Measurements from ENCODE around the gene TMEM94.
A peak's percentile ranks its signal among the peaks of the same experiment; 100 is the strongest.

The TMEM94 gene

DNA sequence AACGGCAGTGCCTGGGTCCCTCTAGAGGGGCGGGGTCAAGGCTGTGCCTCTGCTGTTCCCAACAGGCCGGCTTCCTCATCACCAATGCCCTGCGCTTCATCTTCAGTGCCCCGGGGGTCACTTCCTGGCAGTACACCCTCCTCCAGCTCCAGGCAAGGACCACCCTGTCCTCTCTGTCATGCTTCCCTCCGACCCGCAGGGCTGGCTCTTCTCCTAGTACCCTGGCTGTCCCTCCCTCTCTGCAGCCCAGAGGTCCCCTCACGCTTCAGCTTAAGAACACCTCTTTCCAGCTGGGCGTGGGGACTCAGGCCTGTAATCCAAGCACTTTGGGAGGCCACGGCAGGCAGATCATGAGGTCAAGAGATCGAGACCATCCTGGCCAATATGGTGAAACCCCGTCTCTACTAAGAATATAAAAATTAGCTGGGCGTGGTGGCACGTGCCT lies 33.1 kb downstream of the TMEM94 start:
- H3K27me3 Mint-ChIP-seq: no peaks in the 10 kb centered on the region

GRCh38 chr17:75490173-75490743 lies 33.8 kb downstream of the TMEM94 start:
- H3K27ac Mint-ChIP-seq: no peak overlapping the region
- intact Hi-C loops (cut with micrococcal nuclease): no loop called here
- peaks cover 41% of the 10 kb centered on the region for H3K4me1 Mint-ChIP-seq (ENCODE audit: low read depth)
- H3K36me3 Mint-ChIP-seq (ENCODE audit: low read depth): peaks cover 76% of the 10 kb centered on the region
- H3K27me3 Mint-ChIP-seq: no peaks in the 10 kb centered on the region
- H3K9me3 Mint-ChIP-seq: no peaks in the 10 kb centered on the region
- no peak overlapping the region for H3K4me3 Mint-ChIP-seq

More for the DNA sequence above, 33.1 kb downstream of the TMEM94 start:
- Mint-ChIP-seq H3K4me3 (no peak overlapping the region), H3K4me1 (ENCODE audit: low read depth) (peaks cover 46% of the 10 kb centered on the region), H3K9me3 (no peaks in the 10 kb centered on the region), H3K27ac (peak overlapping the region; percentile 92), H3K36me3 (ENCODE audit: low read depth) (peaks cover 69% of the 10 kb centered on the region)
- intact Hi-C loops (cut with micrococcal nuclease): no loop called here

- no peaks in the 10 kb centered on the region for H3K9me3 Mint-ChIP-seq
- peaks cover 32% of the 10 kb centered on the region for H3K4me1 Mint-ChIP-seq (ENCODE audit: low read depth)
- intact Hi-C loops (cut with micrococcal nuclease): no loop called here
- no peak overlapping the region for H3K27ac Mint-ChIP-seq
- H3K27me3 Mint-ChIP-seq: no peaks in the 10 kb centered on the region
- peaks cover 81% of the 10 kb centered on the region for H3K36me3 Mint-ChIP-seq (ENCODE audit: low read depth)
- H3K4me3 Mint-ChIP-seq: no peak overlapping the region
Observed at GRCh38 chr17:75490953-75491649, 34.7 kb downstream of the TMEM94 start.

DNA sequence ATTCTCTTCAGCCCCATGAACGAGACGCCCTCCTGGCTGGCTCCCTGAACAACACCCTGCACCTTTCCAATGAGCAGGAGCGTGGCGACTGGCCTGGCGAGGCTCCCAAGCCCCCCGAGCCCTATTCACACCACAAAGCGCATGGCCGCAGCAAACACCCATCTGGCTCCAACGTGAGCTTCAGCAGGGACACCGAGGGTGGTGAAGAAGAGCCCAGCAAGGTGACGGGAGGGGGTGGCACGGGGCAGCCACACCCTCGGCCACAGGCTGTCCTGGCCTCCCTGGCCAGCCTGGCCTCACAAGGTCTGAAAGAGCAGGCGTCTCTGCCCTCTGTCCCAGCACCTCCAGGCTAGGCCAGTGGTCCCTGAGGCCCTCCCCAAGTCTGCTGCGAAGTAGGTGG lies 35.2 kb downstream of the TMEM94 start:
- no peak overlapping the region for H3K27ac Mint-ChIP-seq
- H3K4me1 Mint-ChIP-seq (ENCODE audit: low read depth): peaks cover 27% of the 10 kb centered on the region
- H3K4me3 Mint-ChIP-seq: no peak overlapping the region
- no peaks in the 10 kb centered on the region for H3K27me3 Mint-ChIP-seq
- no peaks in the 10 kb centered on the region for H3K9me3 Mint-ChIP-seq
- intact Hi-C loops (cut with micrococcal nuclease): no loop called here
- H3K36me3 Mint-ChIP-seq (ENCODE audit: low read depth): peaks cover 82% of the 10 kb centered on the region

DNA sequence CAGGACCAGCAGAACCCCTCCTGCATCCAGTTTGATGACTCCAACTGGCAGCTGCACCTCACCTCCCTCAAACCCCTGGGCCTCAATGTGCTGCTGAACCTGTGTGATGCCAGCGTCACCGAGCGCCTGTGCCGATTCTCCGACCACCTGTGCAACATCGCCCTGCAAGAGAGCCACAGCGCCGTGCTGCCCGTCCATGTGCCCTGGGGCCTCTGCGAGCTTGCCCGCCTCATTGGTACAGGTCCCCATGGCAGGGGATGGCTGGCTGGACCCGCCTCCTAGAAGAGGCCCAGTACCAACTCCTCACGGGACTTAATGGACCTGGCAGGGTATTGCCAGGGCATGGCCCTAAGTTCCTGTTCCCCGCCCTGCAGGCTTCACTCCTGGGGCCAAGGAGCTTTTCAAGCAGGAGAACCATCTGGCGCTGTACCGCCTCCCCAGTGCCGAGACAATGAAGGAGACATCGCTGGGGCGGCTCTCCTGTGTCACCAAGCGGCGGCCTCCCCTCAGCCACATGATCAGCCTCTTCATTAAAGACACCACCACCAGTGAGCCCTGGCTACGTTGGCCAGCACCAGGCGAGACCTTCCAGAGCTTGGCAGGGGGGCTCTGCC lies 36.2 kb downstream of the TMEM94 start:
- peaks cover 91% of the 10 kb centered on the region for H3K36me3 Mint-ChIP-seq (ENCODE audit: low read depth)
- no peak overlapping the region for H3K27ac Mint-ChIP-seq
- H3K4me1 Mint-ChIP-seq (ENCODE audit: low read depth): peaks cover 17% of the 10 kb centered on the region
- no peaks in the 10 kb centered on the region for H3K9me3 Mint-ChIP-seq
- H3K4me3 Mint-ChIP-seq: no peak overlapping the region
- no peaks in the 10 kb centered on the region for H3K27me3 Mint-ChIP-seq
- intact Hi-C loops (cut with micrococcal nuclease): no loop called here

GRCh38 chr17:75493476-75494129 lies 37.2 kb downstream of the TMEM94 start:
- Mint-ChIP-seq H3K27me3 (no peaks in the 10 kb centered on the region), H3K27ac (no peak overlapping the region), H3K4me3 (no peak overlapping the region), H3K4me1 (ENCODE audit: low read depth) (peaks cover 7% of the 10 kb centered on the region), H3K9me3 (no peaks in the 10 kb centered on the region), H3K36me3 (ENCODE audit: low read depth) (peaks cover 100% of the 10 kb centered on the region)
- intact Hi-C loops (cut with micrococcal nuclease): no loop called here

DNA sequence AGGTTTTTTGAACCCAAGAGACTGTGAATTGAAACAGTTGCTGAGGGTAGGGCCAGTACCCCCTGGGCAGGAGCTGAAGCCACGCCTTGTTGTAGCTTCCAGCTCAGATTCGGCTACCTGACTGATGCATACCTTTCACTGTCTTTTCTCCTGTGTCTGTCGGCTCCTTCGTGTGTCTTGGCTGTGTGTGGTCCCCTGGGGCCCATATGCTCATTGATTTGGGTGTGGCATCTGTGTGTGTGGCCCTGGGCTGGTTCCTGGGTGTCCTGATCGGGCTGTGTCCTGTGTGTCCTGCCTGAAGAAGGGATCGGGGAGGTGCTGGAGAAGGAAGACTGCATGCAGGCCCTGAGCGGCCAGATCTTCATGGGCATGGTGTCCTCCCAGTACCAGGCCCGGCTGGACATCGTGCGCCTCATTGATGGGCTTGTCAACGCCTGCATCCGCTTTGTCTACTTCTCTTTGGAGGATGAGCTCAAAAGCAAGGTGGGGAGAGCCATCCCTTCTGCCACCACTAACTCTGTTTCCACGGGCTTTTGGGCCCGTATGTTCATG lies 38.0 kb downstream of the TMEM94 start:
- intact Hi-C loops (cut with micrococcal nuclease): no loop called here
- Mint-ChIP-seq H3K36me3 (ENCODE audit: low read depth) (peaks cover 100% of the 10 kb centered on the region), H3K9me3 (no peaks in the 10 kb centered on the region), H3K27me3 (no peaks in the 10 kb centered on the region), H3K27ac (no peak overlapping the region), H3K4me3 (no peak overlapping the region), H3K4me1 (ENCODE audit: low read depth) (peaks cover 4% of the 10 kb centered on the region)

DNA sequence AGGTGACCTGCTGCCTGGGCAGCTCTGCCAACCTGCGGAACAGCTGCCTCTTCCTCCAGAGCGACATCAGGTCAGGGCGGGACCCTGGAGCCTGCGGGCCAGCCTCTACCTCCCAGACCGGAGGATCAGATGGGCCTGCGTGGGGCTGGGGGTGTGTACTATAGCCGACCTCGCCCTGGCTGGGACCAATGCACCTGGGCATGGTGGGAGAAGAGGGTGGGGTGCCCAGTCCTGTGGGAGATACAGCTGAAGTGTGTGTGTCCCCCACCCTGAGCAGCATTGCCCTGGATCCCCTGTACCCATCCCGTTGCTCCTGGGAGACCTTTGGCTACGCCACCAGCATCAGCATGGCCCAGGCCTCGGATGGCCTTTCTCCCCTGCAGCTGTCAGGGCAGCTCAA lies 39.6 kb downstream of the TMEM94 start:
- intact Hi-C loops (cut with micrococcal nuclease): no loop called here
- Mint-ChIP-seq H3K27ac (no peak overlapping the region), H3K4me1 (ENCODE audit: low read depth) (no peaks in the 10 kb centered on the region), H3K4me3 (no peak overlapping the region), H3K27me3 (no peaks in the 10 kb centered on the region), H3K9me3 (no peaks in the 10 kb centered on the region), H3K36me3 (ENCODE audit: low read depth) (peaks cover 98% of the 10 kb centered on the region)

DNA sequence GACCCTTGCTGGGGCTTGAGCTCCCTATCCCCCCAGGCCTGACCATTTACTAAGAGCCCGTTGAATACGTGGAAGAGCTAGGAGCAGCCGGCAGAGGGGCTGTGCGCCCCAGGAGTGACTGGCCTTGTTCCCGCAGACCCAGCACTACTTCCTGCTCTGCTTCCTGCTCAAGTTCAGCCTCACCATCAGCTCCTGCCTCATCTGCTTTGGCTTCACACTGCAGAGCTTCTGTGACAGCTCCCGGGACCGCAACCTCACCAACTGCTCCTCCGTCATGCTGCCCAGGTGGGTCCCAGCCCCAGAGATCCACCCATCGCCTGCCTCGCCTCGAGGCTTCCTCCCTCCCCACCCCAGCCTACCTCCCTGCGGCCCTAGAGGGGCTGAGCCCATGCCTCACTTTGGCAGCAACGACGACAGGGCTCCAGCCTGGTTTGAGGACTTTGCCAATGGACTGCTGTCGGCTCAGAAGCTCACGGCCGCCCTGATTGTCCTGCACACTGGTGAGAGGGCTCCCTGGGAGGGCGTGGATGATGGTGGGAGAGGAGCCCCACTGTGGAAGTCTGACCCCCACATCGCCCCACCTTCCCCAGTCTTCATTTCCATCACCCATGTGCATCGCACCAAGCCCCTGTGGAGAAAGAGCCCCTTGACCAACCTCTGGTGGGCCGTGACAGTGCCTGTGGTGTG lies 41.7 kb downstream of the TMEM94 start:
- peaks cover 76% of the 10 kb centered on the region for H3K36me3 Mint-ChIP-seq (ENCODE audit: low read depth)
- H3K27me3 Mint-ChIP-seq: no peaks in the 10 kb centered on the region
- no peak overlapping the region for H3K27ac Mint-ChIP-seq
- no peak overlapping the region for H3K4me3 Mint-ChIP-seq
- H3K4me1 Mint-ChIP-seq (ENCODE audit: low read depth): no peaks in the 10 kb centered on the region
- intact Hi-C loops (cut with micrococcal nuclease): no loop called here
- no peaks in the 10 kb centered on the region for H3K9me3 Mint-ChIP-seq

DNA sequence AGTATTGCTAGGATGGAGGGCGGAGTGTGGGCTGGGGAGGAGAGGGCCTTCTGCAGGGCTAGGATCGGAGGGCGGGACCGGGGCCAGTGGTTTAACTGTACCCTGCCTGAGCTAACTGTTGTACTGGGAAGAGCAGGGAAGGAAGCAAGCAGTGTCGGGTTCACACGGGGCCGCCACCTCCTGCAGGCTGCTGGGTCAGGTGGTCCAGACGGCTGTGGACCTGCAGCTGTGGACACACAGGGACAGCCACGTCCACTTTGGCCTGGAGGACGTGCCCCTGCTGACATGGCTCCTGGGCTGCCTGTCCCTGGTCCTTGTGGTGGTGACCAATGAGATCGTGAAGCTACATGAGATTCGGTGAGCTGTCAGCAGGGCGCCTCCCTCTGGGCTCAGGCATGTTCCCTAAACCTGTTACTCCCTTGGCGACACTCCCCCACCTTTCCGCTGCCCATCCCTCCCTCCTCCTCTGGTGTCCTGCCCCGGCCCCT lies 42.3 kb downstream of the TMEM94 start:
- Mint-ChIP-seq H3K9me3 (no peaks in the 10 kb centered on the region), H3K4me1 (ENCODE audit: low read depth) (no peaks in the 10 kb centered on the region), H3K27me3 (no peaks in the 10 kb centered on the region)

GRCh38 chr17:75499313-75500022 lies 43.0 kb downstream of the TMEM94 start:
- Mint-ChIP-seq H3K27me3 (no peaks in the 10 kb centered on the region), H3K36me3 (ENCODE audit: low read depth) (peaks cover 63% of the 10 kb centered on the region), H3K9me3 (no peaks in the 10 kb centered on the region), H3K27ac (no peak overlapping the region), H3K4me1 (ENCODE audit: low read depth) (no peaks in the 10 kb centered on the region), H3K4me3 (no peak overlapping the region)
- intact Hi-C loops (cut with micrococcal nuclease): no loop called here

More for the DNA sequence above, 42.3 kb downstream of the TMEM94 start:
- no peak overlapping the region for H3K27ac Mint-ChIP-seq
- peaks cover 70% of the 10 kb centered on the region for H3K36me3 Mint-ChIP-seq (ENCODE audit: low read depth)
- H3K4me3 Mint-ChIP-seq: no peak overlapping the region
- intact Hi-C loops (cut with micrococcal nuclease): no loop called here

DNA sequence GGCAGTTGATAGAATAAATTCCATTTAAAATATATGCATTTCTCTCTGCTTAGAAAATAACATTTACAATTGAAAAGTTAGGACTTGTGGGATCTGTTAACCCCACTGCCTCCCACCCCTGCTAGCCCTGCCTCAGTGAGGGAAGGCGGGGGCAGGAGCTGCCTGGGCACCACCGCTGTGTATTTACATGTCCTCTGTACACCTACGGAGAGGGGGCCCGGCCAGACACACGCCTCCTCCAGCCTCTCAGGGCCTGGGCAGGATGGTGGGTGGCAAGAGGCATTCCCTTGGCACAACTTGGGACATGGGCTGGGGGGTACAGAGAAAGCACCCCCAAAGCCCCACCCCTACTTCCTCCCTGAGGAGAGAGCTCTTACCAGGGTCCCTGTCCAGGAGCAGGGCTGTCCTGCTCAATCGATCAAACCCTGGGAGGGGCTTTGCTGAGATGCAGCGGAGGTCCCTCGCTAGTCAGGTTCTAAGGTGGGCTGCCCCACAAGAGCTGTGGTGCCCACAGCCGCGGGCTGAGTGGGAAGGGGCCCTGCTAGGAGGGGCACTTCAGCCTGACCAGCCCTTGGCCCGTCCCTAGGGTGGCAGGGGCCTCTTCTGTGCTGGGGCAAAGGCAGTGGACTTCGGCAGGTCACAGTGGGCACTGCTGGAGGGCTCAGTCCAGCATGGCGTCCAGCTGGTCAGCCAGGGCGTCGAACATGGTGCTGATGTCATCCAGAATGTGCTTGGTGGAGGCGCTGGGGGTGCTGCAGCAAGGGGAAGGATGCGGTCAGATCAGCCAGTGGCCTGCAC lies 44.2 kb downstream of the TMEM94 start:
- H3K4me3 Mint-ChIP-seq: no peak overlapping the region

More for the DNA sequence above, 44.2 kb downstream of the TMEM94 start:
- no peak overlapping the region for H3K27ac Mint-ChIP-seq
- intact Hi-C loops (cut with micrococcal nuclease): no loop called here
- H3K9me3 Mint-ChIP-seq: no peaks in the 10 kb centered on the region
- no peaks in the 10 kb centered on the region for H3K4me1 Mint-ChIP-seq (ENCODE audit: low read depth)
- H3K27me3 Mint-ChIP-seq: no peaks in the 10 kb centered on the region
- H3K36me3 Mint-ChIP-seq (ENCODE audit: low read depth): peaks cover 52% of the 10 kb centered on the region
